Motor neuron (in vitro differentiated cells): ENCODE results near the gene NFE2L3. TPM values are rescaled to one million over a fixed set of nuclear protein-coding genes. Genes with fewer than 3 reads are reported as not detected.
"Not testable (repeated sequence)": the region's sequence is repeated elsewhere in the genome, so short reads cannot be mapped to it uniquely, and the experiment has no call there.

Source experiments
- ATAC-seq, 8 experiments: fragments of 200-7000 bp; cut with Tn5 transposase; replicated peaks in 6 of 8; 2 replicates each; pipeline ENCODE4 v1.8.0; 2021; ENCODE audit warnings: mild to moderate bottlenecking in 8 of 8, moderate library complexity in 8 of 8
- H3K27ac ChIP-seq, 2 donors: fragments of 250-450 bp; sonication (Bioruptor Pico); 2 replicates each; pipeline ENCODE4 v1.9.0; 2021; ENCODE audit warnings: antibody characterized with exemption in 2 of 2, mild to moderate bottlenecking in 2 of 2, moderate library complexity in 1 of 2
- H3K4me1 ChIP-seq, 2 donors: fragments of 250-450 bp; sonication (Bioruptor Pico); replicated peaks in 1 of 2; 2 replicates each; pipeline ENCODE4 v1.6.1; 2021; ENCODE audit warnings: antibody characterized with exemption in 2 of 2, mild to moderate bottlenecking in 2 of 2, moderate library complexity in 1 of 2
- H3K4me3 ChIP-seq, 5 donors: fragments of 250-450 bp; sonication (Bioruptor Pico); 2 replicates each; pipeline ENCODE4 v1.9.0; 2021; ENCODE audit warnings: antibody characterized with exemption in 5 of 5, mild to moderate bottlenecking in 5 of 5, moderate library complexity in 4 of 5
- WGBS, 10 experiments: fragments of 450-650 bp; shearing (Covaris generic); methylation state at CpG; one replicate each; pipeline ENCODE4 v1.0.0; 2022; 5-methylcytosine and 5-hydroxymethylcytosine counted together
- in situ Hi-C, 9 experiments: fragments of 400-800 bp; cut with MboI; loops; one replicate each; pipeline ENCODE4 v1.15.0; 2021; ENCODE audit warnings: low sequenced_read_pairs in 9 of 9, low pct_unique_long_range_greater_than_20kb in 2 of 9; ENCODE audit not compliant: unreplicated experiment in 9 of 9
- total RNA-seq, 8 experiments: library from RNA; unstranded; fragments of 300-600 nt; gene quantifications; 2 replicates each; pipeline versions ENCODE4 v1.2.3 to v1.2.4, GENCODE V29; 2022

Gene NFE2L3
- total RNA-seq, 8 experiments from 2014 or later = 5.3 to 85.8 (median 9.9) TPM

- ATAC-seq = peak in 2 of 8 experiments; percentile 44 to 47
- Histone ChIP-seq H3K4me1 (no peaks in the 10 kb centered on the region), H3K27ac (no peak overlapping the region), H3K4me3 (no peak overlapping the region)
- in situ Hi-C loops = no loop called here
- WGBS, 10 experiments = 0 to 100% (median 53%) methylated on average over 1 to 6 of the region's 9 CpGs; no CpG with 5 or more reads in 1 of the 10 experiments
Measured at GRCh38 chr7:26165950-26166683, 14.1 kb downstream of the NFE2L3 start.

- Histone ChIP-seq H3K4me3 (no peak overlapping the region), H3K4me1 (no peaks in the 10 kb centered on the region), H3K27ac (no peak overlapping the region)
- in situ Hi-C loops = no loop called here
- ATAC-seq = no peak
- WGBS, 10 experiments = 0 to 89% (median 82%) methylated on average over 2 to 4 of the region's 5 CpGs; no CpG with 5 or more reads in 2 of the 10 experiments
Measured at GRCh38 chr7:26166684-26167266, 14.8 kb downstream of the NFE2L3 start.

- 61 to 100% (median 87%) methylated on average over 2 to 3 of the region's 3 CpGs; no CpG with 5 or more reads in 1 of the 10 experiments for WGBS, 10 experiments
- ATAC-seq = no peak
- Histone ChIP-seq H3K4me1 (no peaks in the 10 kb centered on the region), H3K27ac (no peak overlapping the region), H3K4me3 (no peak overlapping the region)
- in situ Hi-C loops = no loop called here
Measured at GRCh38 chr7:26167303-26167934, 15.4 kb downstream of the NFE2L3 start.

- Histone ChIP-seq H3K4me3 (no peak overlapping the region), H3K27ac (no peak overlapping the region), H3K4me1 (no peaks in the 10 kb centered on the region)
- no peak for ATAC-seq
- WGBS, 10 experiments = 41 to 90% (median 83%) methylated on average over 2 to 6 of the region's 6 CpGs; no CpG with 5 or more reads in 1 of the 10 experiments
- in situ Hi-C loops = no loop called here
Measured at GRCh38 chr7:26168458-26169023, 16.5 kb downstream of the NFE2L3 start.

- Histone ChIP-seq H3K4me1 (no peaks in the 10 kb centered on the region), H3K27ac (no peak overlapping the region), H3K4me3 (no peak overlapping the region)
- peak in 1 of 8 experiments; percentile 18 for ATAC-seq
- in situ Hi-C loops = no loop called here
- 14 to 100% (median 73%) methylated on average over 1 to 2 of the region's 3 CpGs; no CpG with 5 or more reads in 5 of the 10 experiments for WGBS, 10 experiments
Measured at GRCh38 chr7:26169271-26169670, 17.3 kb downstream of the NFE2L3 start.

- 83 to 100% (median 100%) methylated on average over 1 of the region's 1 CpG; no CpG with 5 or more reads in 5 of the 10 experiments for WGBS, 10 experiments
- ATAC-seq = no peak
- no peaks in the 10 kb centered on the region for H3K4me1 ChIP-seq
- H3K4me3 ChIP-seq = no peak overlapping the region
- no peak overlapping the region for H3K27ac ChIP-seq
- in situ Hi-C loops = no loop called here
Measured at GRCh38 chr7:26170663-26171062, 18.7 kb downstream of the NFE2L3 start.

- Histone ChIP-seq H3K4me3 (no peak overlapping the region), H3K27ac (no peak overlapping the region), H3K4me1 (no peaks in the 10 kb centered on the region)
- in situ Hi-C loops = no loop called here
- no peak for ATAC-seq
- 0 to 100% (median 84%) methylated on average over 1 to 2 of the region's 2 CpGs for WGBS, 10 experiments
Measured at GRCh38 chr7:26171601-26172000, 19.6 kb downstream of the NFE2L3 start.

- Histone ChIP-seq H3K4me1 (no peaks in the 10 kb centered on the region), H3K4me3 (no peak overlapping the region), H3K27ac (no peak overlapping the region)
- WGBS, 10 experiments = 67 to 100% (median 94%) methylated on average over 1 of the region's 1 CpG
- in situ Hi-C loops = no loop called here
- no peak for ATAC-seq
Measured at GRCh38 chr7:26172048-26172447, 20.1 kb downstream of the NFE2L3 start.

GRCh38 chr7:26175903-26176302 is 23.9 kb downstream of the NFE2L3 start:
- WGBS, 10 experiments = no CpG with 5 or more reads among the region's 4 CpGs
- not testable (repeated sequence) for H3K4me1 ChIP-seq, H3K4me3 ChIP-seq, ATAC-seq, H3K27ac ChIP-seq
- in situ Hi-C loops = loop anchor here in 3 of 9 experiments (25.0 kb wide), 3 partner anchors 89 to 289 kb away; no protein-coding TSS in a partner anchor

GRCh38 chr7:26176696-26177095 is 24.7 kb downstream of the NFE2L3 start:
- not testable (repeated sequence) for H3K27ac ChIP-seq, ATAC-seq, H3K4me1 ChIP-seq, H3K4me3 ChIP-seq
- in situ Hi-C loops = loop anchor here in 3 of 9 experiments (25.0 kb wide), 3 partner anchors 89 to 289 kb away; no protein-coding TSS in a partner anchor
- WGBS, 10 experiments = no CpG with 5 or more reads among the region's 26 CpGs

- not testable (repeated sequence) for H3K27ac ChIP-seq, H3K4me3 ChIP-seq, H3K4me1 ChIP-seq, ATAC-seq
- WGBS, 10 experiments = 73 to 100% (median 95%) methylated on average over 1 to 8 of the region's 20 CpGs; no CpG with 5 or more reads in 1 of the 10 experiments
- in situ Hi-C loops = loop anchor here in 3 of 9 experiments (25.0 kb wide), 3 partner anchors 90 to 290 kb away; no protein-coding TSS in a partner anchor
Measured at GRCh38 chr7:26177269-26177668, 25.3 kb downstream of the NFE2L3 start.

GRCh38 chr7:26178272-26178960 is 26.4 kb downstream of the NFE2L3 start:
- Histone ChIP-seq H3K4me1 (no peaks in the 10 kb centered on the region), H3K4me3 (no peak overlapping the region), H3K27ac (no peak overlapping the region)
- in situ Hi-C loops = loop anchor here in 3 of 9 experiments (25.0 kb wide), 3 partner anchors 91 to 291 kb away; no protein-coding TSS in a partner anchor
- WGBS, 10 experiments = 38 to 100% (median 80%) methylated on average over 1 to 5 of the region's 7 CpGs; no CpG with 5 or more reads in 1 of the 10 experiments
- peak in 5 of 8 experiments; percentile 3 to 34 (median 15) for ATAC-seq
